Activated CD8-positive, alpha-beta T cell treated with anti-CD3 and anti-CD28 coated beads for 36 hours (primary cell): ENCODE results near the gene REPIN1. TPM values are rescaled to one million over a fixed set of nuclear protein-coding genes. Genes with fewer than 3 reads are reported as not detected.

ENCODE experiments used
- ATAC-seq: fragments of 200-7000 bp; cut with Tn5 transposase; one replicate; pipeline ENCODE4 v1.10.0; 2021; ENCODE audit warnings: mild to moderate bottlenecking, moderate library complexity
- CTCF ChIA-PET: fragments of 350-600 bp; sonication (Branson Sonifier 250); formaldehyde crosslinking; loops from one replicate; lab custom pipeline; 2021; ENCODE audit warnings: antibody characterized with exemption; lab: Charles Lee
- POLR2A ChIA-PET: fragments of 350-600 bp; sonication (Branson Sonifier 250); formaldehyde crosslinking; loops from one replicate; lab custom pipeline; 2021; ENCODE audit warnings: antibody characterized with exemption; lab: Charles Lee
- DNase-seq: peaks from one replicate; pipeline ENCODE4 v3.0.0-alpha.2; 2020
- H3K27ac Mint-ChIP-seq: one replicate; pipeline ENCODE4 v1.8.0; 2021; ENCODE audit warnings: mild to moderate bottlenecking, mixed read lengths
- H3K27me3 Mint-ChIP-seq: one replicate; pipeline ENCODE4 v1.8.0; 2021; ENCODE audit warnings: mixed read lengths
- H3K36me3 Mint-ChIP-seq: one replicate; pipeline ENCODE4 v1.8.0; 2021; ENCODE audit warnings: low read depth, mixed read lengths
- H3K4me1 Mint-ChIP-seq: one replicate; pipeline ENCODE4 v1.8.0; 2021; ENCODE audit warnings: low read depth, mixed read lengths
- H3K4me3 Mint-ChIP-seq: one replicate; pipeline ENCODE4 v1.8.0; 2021; ENCODE audit warnings: mild to moderate bottlenecking, moderate library complexity, mixed read lengths
- H3K9me3 Mint-ChIP-seq: one replicate; pipeline ENCODE4 v1.8.0; 2021; ENCODE audit warnings: mixed read lengths
- CTCF ChIP-seq: fragments of 200-600 bp; IDR thresholded peaks from one replicate; pipeline ENCODE4 v1.8.0; 2022; ENCODE audit warnings: antibody characterized with exemption, mild to moderate bottlenecking
- intact Hi-C: fragments of 100-400 bp; cut with micrococcal nuclease; formaldehyde crosslinking; loops from one replicate; pipeline ENCODE4 v1.10.0; 2022
- total RNA-seq, 2 experiments: library from RNA; stranded (reverse); gene quantifications; one replicate each; pipeline ENCODE4 v1.2.3, GENCODE V29; 2021

Gene REPIN1
- total RNA-seq, 2 experiments from 2014 or later: 56.0 to 59.2 TPM

GRCh38 chr7:150357771-150358427 lies 10.7 kb upstream of the REPIN1 start:
- ATAC-seq (peak; percentile 43), DNase-seq (peak; percentile 32)
- Mint-ChIP-seq H3K4me1 (peaks cover 42% of the 10 kb centered on the region), H3K36me3 (peaks cover 3% of the 10 kb centered on the region), H3K4me3 (peak overlapping the region; percentile 64), H3K27ac (peak overlapping the region; percentile 92), H3K27me3 (no peaks in the 10 kb centered on the region), H3K9me3 (no peaks in the 10 kb centered on the region)
- POLR2A ChIA-PET: interaction anchor here (0.6 to 2.1 kb wide), 11 partner anchors 10 to 211 kb away, joined by 3 to 10 read pairs (median 3); partner anchors contain the start of genes ACTR3C, GIMAP8, LRRC61 and REPIN1
- intact Hi-C loops: loop anchor here (5.0 to 10.0 kb wide), 2 partner anchors 49 to 397 kb away; a partner anchor contains a TSS
- TF ChIP-seq CTCF: no peak
- CTCF ChIA-PET: interaction anchor here (1.0 to 3.0 kb wide), 10 partner anchors 9 to 64 kb away, joined by 3 to 15 read pairs (median 6); partner anchors contain the start of gene REPIN1

GRCh38 chr7:150358433-150358832 lies 10.2 kb upstream of the REPIN1 start:
- Mint-ChIP-seq H3K27ac (peak overlapping the region; percentile 62), H3K36me3 (peaks cover 3% of the 10 kb centered on the region), H3K9me3 (no peaks in the 10 kb centered on the region), H3K4me3 (no peak overlapping the region), H3K4me1 (peaks cover 42% of the 10 kb centered on the region), H3K27me3 (no peaks in the 10 kb centered on the region)
- intact Hi-C loops: loop anchor here (5.0 to 10.0 kb wide), 2 partner anchors 49 to 396 kb away; a partner anchor contains a TSS
- DNase-seq (peak; percentile 34), ATAC-seq (peak; percentile 14)
- CTCF ChIA-PET: interaction anchor here (1.0 to 2.6 kb wide), 7 partner anchors 8 to 48 kb away, joined by 3 to 12 read pairs (median 4); partner anchors contain the start of gene REPIN1
- POLR2A ChIA-PET: interaction anchor here (0.6 to 2.1 kb wide), 9 partner anchors 10 to 210 kb away, joined by 3 to 10 read pairs (median 4); partner anchors contain the start of genes ACTR3C, GIMAP8, LRRC61 and REPIN1
- no peak for TF ChIP-seq CTCF

GRCh38 chr7:150358988-150359621 lies 9.5 kb upstream of the REPIN1 start:
- H3K27ac Mint-ChIP-seq: peak overlapping the region; percentile 62
- peaks cover 46% of the 10 kb centered on the region for H3K4me1 Mint-ChIP-seq
- peaks cover 3% of the 10 kb centered on the region for H3K36me3 Mint-ChIP-seq
- CTCF ChIA-PET: interaction anchor here (1.5 to 2.6 kb wide), 3 partner anchors 8 to 47 kb away, joined by 4 to 12 read pairs (median 7); a partner anchor contains a TSS
- H3K4me3 Mint-ChIP-seq: no peak overlapping the region
- no peaks in the 10 kb centered on the region for H3K27me3 Mint-ChIP-seq
- POLR2A ChIA-PET: interaction anchor here (0.9 to 2.1 kb wide), 7 partner anchors 9 to 48 kb away, joined by 3 to 10 read pairs (median 4); partner anchors contain the start of genes ACTR3C, LRRC61, REPIN1 and ZNF775
- TF ChIP-seq CTCF: no peak
- intact Hi-C loops: loop anchor here (5.0 to 10.0 kb wide), 2 partner anchors 48 to 396 kb away; a partner anchor contains a TSS
- DNase-seq: peak; percentile 28
- ATAC-seq: peak; percentile 21
- H3K9me3 Mint-ChIP-seq: no peaks in the 10 kb centered on the region

- no peak for TF ChIP-seq CTCF
- no peaks in the 10 kb centered on the region for H3K9me3 Mint-ChIP-seq
- intact Hi-C loops: loop anchor here (5.0 to 10.0 kb wide), 2 partner anchors 48 to 395 kb away; a partner anchor contains a TSS
- peaks cover 3% of the 10 kb centered on the region for H3K36me3 Mint-ChIP-seq
- H3K27ac Mint-ChIP-seq: peak overlapping the region; percentile 61
- ChIA-PET CTCF (no interaction called here), POLR2A (no interaction called here)
- ATAC-seq (no peak), DNase-seq (no peak)
- H3K27me3 Mint-ChIP-seq: no peaks in the 10 kb centered on the region
- no peak overlapping the region for H3K4me3 Mint-ChIP-seq
- peaks cover 48% of the 10 kb centered on the region for H3K4me1 Mint-ChIP-seq
Measured at GRCh38 chr7:150359622-150360362, 8.8 kb upstream of the REPIN1 start.
